Adipose tissue (tissue), 3 donors: ENCODE results near the gene ZC3H4. TPM values are rescaled to one million over a fixed set of nuclear protein-coding genes. Genes with fewer than 3 reads are reported as not detected.
"Not testable (repeated sequence)": the region's sequence is repeated elsewhere in the genome, so short reads cannot be mapped to it uniquely, and the experiment has no call there.

Source experiments
- H3K27ac ChIP-seq: one replicate; pipeline ENCODE4 v1.5.1; 2013; ENCODE audit warnings: low read depth, low read length
- WGBS, 3 donors: extraction: QIAGEN DNeasy Blood & Tissue Kit; methylation state at CpG; one replicate each; pipeline ENCODE4 v1.1.7; 2013; 5-methylcytosine and 5-hydroxymethylcytosine counted together
- polyA plus RNA-seq, 3 donors: library from polyadenylated mRNA; stranded (reverse); fragments of 200-250 nt; gene quantifications; one replicate each; pipeline ENCODE4 v1.2.3, GENCODE V29; 2013
- donor health status: healthy with polysubstance abuse.
- donor health status: Bipolar disorder and iron deficiency.
- donor health status: healthy.

Gene ZC3H4
- polyA plus RNA-seq, 3 donors, result 7.1 to 17.9 (median 9.5) TPM

DNA sequence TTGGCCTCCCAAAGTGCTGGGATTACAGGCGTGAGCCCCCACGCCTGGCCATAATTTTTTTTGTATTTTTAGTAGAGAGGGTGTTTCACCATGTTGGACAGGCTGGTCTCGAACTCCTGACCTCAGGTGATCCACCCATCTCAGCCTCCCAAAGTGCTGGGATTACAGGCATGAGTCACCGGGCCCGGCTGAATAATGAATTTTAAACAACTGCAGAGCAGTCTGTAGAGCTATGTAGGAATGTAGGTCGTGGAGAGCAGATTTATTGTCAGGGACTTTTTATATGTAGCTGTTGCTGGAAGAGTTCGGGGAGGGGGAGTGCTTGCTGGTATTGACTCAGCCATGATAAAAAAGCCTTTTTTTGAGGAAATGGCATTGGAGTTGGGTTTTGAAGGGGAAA, 27.7 kb upstream of the ZC3H4 start:
- 61 to 73% (median 64%) methylated on average over 7 of the region's 7 CpGs for WGBS, 3 donors
- not testable (repeated sequence) for H3K27ac ChIP-seq

DNA sequence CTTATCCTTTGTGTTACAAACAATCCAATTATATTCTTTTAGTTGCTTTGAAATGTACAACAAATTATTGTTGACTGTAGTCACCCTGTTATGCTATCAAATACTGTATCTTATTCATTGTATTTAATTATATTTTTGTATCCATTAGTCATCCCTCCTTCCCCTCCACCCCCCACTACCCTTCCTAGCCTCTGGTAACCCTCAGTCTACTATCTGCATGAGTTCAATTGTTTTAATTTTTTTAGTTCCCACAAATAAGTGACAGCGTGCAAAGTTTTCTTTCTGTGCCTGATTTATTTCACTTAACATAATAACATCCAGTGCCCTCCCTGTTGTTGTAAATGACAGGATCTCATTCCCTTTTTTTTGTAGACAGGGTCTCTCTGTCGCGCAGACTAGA, 21.6 kb upstream of the ZC3H4 start:
- H3K27ac ChIP-seq, result no peak overlapping the region
- 82 to 88% (median 82%) methylated on average over 3 of the region's 3 CpGs for WGBS, 3 donors

DNA sequence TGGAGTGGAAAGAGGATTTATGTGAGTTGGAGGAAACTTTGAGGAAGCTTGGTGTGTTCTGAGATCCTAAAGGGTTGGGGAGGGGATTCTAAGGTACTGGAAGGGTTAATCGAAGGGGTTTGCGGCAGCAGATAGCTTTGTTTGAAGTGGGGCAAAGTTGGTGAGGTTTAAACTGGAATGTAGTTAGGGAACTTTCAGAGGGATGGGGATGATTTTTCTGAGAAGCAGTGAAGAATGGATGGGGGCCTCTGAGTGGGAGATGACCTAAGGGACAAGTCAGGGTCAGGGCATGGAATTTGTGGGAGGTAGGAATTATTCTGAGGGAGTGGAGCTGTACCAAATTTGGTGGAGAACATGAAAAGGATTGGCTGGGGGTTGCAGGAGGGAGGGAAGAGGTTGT, 21.0 kb upstream of the ZC3H4 start:
- 37 to 77% (median 70%) methylated on average over 2 of the region's 2 CpGs for WGBS, 3 donors
- H3K27ac ChIP-seq, result no peak overlapping the region

DNA sequence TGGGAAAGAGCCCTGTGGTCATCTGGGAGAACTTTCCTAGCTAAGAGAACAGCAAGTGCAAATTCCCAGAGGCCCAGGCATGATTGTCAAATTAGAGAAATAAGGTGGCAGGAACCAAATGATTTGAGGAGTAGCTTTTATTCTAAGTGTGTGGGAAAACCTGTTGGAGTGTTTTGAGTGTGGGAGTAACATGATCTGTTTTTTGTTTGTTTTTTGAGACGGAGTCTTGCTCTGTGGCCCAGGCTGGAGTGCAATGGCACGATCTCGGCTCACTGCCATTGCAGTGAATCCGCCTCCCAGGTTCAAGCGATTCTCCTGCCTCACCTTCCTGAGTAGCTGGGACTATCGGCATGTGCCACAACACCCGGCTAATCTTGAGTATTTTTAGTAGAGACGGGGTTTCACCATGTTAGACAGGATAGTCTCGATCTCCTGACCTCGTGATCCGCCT, 19.5 kb upstream of the ZC3H4 start:
- H3K27ac ChIP-seq, result no peak overlapping the region
- WGBS, 3 donors, result 76 to 89% (median 89%) methylated on average over 11 of the region's 11 CpGs

DNA sequence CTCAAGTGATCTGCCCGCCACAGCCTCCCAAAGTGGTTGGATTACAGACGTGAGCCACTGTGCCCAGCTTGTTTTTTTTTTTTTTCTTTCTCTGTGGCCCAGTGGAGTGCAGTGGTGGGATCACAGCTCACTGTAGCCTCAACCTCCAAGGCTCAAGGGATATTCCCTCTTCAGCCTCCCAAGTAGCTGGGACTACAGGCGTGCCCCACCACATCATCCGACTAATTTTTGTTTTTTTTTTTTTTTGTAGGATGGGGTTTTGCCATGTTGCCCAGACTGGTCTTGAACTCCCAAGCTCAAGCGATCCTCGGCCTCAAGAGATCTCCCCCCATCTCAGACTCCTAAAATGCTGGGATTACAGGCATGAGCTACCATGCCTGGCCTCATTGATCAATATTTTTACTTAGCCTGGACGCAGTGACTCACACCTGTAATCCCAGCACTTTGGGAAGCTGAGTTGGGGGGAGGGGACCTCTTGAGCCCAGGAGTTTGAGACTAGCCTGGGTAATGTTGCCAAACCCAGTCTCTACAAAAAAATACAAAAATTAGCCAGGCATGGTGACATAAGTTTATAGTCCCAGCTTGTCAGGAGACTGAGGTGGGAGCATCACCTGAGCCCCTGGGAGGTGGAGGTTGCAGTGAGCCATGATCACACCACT, 18.7 kb upstream of the ZC3H4 start:
- no peak overlapping the region for H3K27ac ChIP-seq
- 91 to 94% (median 94%) methylated on average over 7 of the region's 7 CpGs for WGBS, 3 donors

DNA sequence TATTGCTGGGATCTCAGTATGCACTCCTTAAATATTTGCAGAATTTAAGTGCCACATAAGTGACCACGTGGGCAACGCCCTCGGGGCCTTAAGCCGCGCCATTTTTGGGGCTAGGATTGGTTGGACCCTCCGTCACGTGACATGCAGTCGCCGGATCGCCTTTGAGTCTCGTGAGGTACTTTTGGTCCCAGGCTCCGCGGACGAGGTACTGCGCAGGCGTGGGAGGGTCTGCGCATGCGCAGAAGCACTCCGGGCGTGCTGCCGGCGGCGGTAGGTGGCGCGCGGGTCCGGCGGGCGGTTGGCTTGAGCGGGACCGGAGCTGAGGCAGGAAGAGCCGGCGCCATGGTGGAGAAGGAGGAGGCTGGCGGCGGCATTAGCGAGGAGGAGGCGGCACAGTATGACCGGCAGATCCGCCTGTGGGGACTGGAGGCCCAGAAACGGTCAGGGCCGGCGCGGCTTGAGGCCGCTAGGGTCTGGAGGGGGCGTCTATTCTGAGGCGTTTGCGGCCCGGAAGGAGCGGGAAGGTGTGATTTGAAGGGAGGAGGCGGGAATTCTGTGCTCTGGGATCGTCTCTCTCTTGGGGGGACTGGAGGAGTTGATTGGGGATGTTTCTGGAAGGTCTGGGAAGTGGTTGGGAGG, 17.1 kb upstream of the ZC3H4 start, which contains the start of gene SAE1:
TSS of gene SAE1 (plus strand) at position 247 of the 639 bp plus-strand sequence. CDS start at position 343, 96 bp downstream.
- WGBS, 3 donors, result 0% methylated on average over 51 of the region's 51 CpGs
- H3K27ac ChIP-seq, result peak within 1 kb of the TSS; percentile 28

DNA sequence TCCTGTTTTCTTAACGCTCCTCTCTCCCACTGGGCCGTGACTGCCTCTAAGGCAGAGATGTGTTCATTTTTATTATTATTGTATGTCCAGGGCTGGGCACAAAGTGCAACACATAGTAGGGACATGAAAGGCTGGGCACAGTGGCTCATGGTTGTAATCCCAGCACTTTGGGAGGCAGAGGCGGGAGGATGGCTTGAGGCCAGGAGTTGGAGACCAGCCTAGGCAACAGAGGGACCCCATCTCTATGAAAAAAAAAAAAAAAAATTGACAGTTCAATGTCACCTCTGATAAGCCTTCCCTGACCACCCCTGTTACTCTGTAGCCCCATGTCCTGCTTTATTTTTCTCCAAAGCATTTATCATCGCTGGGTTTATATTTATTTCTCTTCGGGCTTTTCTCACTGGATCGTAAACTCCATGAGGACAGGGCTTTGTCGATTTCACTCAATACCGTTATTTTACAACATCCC, 16.6 kb upstream of the ZC3H4 start:
- WGBS, 3 donors, result 65 to 75% (median 71%) methylated on average over 8 of the region's 8 CpGs
- no peak overlapping the region for H3K27ac ChIP-seq

DNA sequence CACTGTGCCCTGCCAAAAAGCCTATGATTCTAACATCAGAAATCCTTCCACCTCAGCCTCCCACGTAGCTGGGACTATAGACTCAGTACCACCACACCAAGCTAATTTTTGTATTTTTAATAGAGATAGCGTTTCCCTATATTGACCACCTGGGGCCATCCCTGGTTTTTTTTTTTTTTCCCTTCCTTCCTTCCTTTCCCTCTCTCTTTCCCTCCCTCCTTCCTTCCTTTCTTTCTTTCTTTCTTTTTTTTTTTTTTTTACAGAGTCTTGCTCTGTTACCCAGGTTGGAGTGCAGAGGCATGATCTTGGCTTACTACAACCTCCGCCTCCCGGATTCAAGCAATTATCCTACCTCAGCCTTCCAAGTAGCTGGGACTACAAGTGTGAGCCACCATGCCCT, 16.0 kb upstream of the ZC3H4 start:
- WGBS, 3 donors, result 91 to 97% (median 93%) methylated on average over 4 of the region's 4 CpGs
- H3K27ac ChIP-seq, result no peak overlapping the region

DNA sequence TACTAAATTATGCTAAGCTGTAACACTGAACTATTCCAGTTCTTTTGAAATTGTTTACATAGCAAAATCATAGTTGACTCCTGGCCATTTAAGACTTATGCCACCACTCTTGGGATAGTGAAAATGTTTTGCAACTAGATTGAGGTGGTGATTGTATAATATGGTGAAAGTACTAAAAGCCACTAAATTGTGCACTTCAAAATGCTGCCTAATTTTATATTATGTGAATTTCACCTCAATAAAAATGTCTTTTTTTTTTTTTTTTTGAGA, 12.0 kb upstream of the ZC3H4 start:
- H3K27ac ChIP-seq, result no peak overlapping the region

DNA sequence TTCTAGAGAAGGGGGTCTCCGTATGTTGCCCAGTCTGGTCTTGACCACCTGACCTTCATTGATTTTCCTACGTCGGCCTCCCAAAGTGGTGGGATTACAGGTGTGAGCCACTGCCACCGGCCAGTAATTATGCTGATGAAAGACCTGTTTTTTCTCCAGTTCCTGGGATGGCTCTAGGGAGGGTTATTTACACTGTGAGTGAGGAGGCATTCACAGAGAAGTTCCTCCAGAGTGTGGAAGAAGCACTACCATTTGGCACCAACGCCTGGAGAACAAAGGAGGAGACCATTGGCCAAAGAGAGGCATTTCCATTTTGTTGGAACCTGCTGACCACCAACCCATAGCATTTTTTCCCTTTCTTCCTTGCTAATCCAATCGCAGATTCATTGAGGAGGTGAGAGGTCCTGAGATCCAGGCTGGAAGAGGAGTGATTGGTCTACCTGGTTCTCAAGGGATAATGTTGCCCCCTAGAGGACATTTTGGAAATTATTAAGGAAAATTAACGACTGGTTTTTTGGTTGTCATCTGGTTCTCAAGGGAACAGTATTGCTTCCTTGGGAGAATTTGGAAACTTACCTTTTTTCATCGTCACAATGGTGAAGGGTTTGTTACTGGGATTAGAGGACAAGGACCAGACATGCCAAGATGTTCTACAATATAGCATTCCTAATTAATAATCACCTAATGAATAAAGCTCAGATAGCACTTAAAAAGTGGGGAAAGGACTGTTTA, 11.5 kb upstream of the ZC3H4 start:
- 21 to 43% (median 40%) methylated on average over 8 of the region's 8 CpGs for WGBS, 3 donors
- H3K27ac ChIP-seq, result no peak overlapping the region

DNA sequence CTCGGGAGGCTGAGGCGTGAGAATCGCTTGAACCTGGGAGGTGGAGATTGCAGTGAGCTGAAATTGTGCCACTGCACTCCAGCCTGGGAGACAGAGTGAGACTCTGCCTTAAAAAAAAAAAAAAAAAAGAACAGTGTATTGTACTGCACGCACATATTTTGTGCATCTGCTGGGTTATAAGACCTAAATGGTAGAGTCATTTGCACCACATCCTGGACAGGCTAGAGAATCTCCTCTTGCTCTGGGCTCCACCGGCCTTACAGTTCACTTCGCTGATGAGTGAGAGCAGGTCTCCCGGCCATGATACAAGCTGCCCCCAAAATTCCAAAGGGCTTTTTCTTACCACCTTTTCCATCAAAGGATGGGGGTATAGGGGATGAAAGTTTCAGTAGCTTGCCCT, 9.8 kb upstream of the ZC3H4 start:
- 86 to 91% (median 90%) methylated on average over 7 of the region's 7 CpGs for WGBS, 3 donors

DNA sequence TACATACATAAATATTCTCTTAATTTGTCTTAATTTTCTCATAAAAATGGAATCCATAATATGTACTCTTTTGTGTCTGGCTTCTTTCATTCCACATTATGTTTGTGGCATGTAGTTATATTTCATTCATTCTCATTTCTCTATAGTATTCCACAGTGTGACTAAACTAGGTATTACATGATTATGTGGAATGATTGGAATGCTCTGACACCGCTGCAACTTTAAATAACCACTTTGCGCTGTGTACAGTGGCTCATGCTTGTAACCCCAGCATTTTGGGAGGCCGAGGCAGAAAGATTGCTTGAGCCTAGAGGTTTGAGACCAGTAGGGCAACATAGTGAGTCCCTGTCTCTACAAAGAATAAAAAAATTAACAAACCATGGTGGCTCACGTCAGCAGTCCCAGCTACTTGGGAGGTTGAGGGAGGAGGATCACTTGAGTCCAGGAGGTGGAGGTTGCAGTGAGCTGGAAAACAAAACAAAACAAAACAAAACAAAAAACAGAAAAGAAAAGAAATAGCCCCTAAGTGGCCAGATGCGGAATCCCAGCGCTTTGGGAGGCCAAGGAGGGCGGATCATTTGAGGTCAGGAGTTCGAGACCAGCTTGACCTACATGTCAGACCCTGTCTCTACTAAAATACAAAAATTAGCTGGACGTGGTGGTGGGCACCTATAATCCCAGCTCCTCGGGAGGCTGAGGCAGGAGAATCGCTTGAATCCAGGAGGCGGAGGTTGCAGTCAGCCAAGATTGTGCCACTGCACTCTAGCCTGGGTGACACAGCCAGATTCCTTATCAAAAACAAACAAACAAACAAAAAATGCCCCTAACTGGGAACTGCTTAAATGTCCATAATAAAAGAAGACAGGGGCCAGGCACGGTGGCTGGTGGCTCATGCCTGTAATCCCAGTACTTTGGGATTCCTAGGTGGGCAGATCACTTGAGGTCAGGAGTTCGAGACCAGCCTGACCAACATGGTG, 9.1 kb upstream of the ZC3H4 start:
- 80 to 89% (median 85%) methylated on average over 14 of the region's 14 CpGs for WGBS, 3 donors
- no peak overlapping the region for H3K27ac ChIP-seq

More for the DNA sequence above, 9.8 kb upstream of the ZC3H4 start:
- H3K27ac ChIP-seq, result no peak overlapping the region

DNA sequence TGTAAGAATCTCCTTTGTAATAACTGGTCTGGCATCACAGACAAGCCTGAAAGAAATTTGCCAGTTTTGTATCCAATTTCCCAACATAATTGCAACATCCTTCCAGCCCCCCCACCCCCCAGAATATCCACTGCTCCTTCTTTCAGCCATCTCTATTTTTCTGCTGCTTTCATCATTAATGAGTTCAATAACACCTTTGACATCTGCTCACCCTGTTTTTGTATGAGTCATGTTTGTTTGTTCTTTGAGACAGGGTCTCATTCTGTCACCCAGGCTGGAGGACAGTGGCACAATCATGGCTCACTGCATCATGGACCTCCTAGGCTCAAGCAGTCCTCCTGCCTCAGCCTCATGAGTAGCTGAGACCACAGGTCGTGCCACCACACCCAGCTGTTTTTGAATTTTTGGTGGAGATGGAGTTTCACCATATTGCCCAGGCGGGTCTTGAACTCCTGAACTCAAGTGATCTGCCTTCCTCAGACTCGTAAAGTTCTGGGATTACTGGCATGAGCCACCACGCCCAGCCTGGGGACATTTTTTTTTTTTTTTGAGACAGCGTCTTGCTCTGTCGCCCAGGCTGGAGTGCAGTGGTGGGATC, 7.0 kb upstream of the ZC3H4 start:
- H3K27ac ChIP-seq, result no peak overlapping the region
- 85 to 91% (median 88%) methylated on average over 6 of the region's 6 CpGs for WGBS, 3 donors

DNA sequence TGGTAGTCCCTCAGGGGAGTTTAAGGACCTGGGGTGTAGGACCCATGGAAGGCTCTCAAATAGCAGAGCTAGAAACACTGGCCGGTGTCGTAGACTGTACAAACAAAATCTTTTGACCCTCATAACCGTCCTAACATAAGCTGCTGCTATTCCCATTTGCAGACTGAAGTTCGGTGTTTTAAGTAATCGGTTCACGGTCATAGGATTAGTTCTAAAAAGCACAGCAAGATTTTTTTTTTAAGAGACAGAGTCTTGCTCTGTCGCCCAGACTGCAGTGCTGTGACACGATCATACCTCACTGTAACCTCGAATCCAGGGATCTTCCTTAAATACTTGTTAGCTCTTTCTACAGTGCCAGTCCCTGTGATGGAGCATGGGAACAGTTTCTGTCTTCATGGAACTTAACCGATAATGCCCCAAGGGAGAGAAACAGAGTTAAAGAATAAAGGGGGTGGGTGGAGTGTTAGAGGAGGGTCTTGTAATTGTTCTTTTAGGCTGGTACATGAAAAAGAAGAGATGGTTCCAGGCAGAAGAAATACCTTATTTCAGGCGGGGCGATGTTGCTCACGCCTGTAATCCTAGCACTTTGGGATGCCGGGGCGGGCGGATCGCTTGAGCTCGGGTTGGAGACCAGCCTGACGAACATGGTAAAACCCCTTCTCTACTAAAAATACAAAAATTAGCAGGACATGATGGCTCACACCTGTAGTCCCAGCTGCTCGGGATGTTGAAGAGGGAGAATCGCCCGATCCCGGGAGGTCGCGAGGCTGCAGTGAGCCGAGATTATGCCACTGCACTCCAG, 475 bp upstream of the ZC3H4 start:
- no peak overlapping the region for H3K27ac ChIP-seq
- WGBS, 3 donors, result 52 to 59% (median 58%) methylated on average over 26 of the region's 26 CpGs

DNA sequence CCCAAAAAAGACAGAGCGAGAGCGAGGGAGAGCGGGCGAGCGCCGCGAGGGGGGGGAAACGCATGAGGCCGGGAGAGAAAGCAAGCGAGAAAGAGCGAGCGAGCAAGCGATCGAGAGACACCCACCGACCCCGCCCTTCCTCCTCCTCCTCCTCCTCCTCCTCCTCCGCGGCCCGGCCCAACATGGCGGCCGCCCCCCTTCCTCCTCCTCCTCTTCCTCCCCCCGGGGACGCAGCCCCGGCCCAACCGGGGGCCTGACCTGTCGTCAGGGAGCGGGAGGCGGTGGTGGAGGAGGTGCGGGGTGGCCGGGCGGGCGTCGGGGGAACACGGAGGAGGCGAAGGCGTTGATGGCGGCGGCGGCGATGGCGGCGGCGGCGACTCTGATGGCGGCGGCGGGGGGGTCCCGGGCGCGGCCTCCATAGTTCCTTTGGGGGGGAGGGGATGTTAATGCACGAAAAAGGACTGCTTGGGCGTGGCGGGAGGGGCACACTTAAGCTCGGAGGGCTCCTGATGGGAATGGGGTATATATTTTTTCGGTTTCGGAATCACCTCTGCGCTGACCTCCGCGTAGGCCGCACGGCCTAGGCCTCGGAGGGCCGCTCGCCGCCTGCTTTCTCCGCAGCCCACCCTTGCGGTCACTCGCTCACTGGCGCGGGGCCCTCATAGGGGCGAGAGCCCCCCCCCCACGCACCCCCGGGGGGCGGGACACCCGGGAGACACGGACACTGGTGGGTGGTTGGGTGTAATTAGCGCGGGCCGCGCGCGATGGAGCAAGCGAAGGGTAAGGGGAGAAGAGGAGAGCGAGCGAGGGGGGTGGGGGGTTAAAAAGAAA, 1.2 kb downstream of the ZC3H4 start:
- peak overlapping the region; percentile 98 for H3K27ac ChIP-seq
- 0 to 1% (median 0%) methylated on average over 40 to 80 of the region's 85 CpGs for WGBS, 3 donors

DNA sequence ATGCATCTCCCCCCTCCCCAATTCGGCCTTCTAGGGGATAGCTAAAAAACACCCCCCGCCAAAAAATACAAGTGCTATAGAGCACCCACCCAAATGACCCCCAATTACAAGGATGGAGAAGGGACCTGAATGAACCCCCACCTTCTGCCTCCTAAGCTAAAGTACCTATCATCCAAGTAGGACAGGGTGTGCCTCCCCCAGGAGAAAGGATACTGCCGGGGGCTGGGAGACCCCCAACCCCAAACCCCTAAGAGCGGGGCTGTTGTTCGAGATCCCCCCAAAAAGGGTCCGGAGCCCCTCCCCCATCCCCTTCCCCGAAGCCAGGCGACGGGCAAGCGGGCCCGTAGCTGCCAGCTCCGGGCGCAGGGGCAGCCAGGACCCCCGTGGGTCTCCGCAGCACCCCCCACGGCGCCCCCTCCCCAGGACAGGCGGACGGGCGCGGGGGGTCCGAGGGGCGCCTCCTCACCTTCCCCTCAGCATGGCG, 1.9 kb downstream of the ZC3H4 start:
- H3K27ac ChIP-seq, result peak overlapping the region; percentile 98
- WGBS, 3 donors, result 0 to 1% (median 0%) methylated on average over 16 to 24 of the region's 24 CpGs
